Gastroesophageal sphincter (tissue), 3 donors: ENCODE measurements around the gene CTDSP1.

ENCODE experiments used
- CTCF ChIP-seq, 4 experiments: fragments of 200-600 bp in 2 of 4; fragments of 450-650 bp in 2 of 4; sonication (generic) in 1 of 4; IDR thresholded peaks; one replicate each; pipeline ENCODE4 v1.5.1; 2017 to 2019; ENCODE audit warnings: antibody characterized with exemption in 4 of 4, mild to moderate bottlenecking in 2 of 4, moderate library complexity in 2 of 4
- EP300 ChIP-seq: sonication (generic); formaldehyde crosslinking; IDR thresholded peaks from one replicate; pipeline ENCODE4 v1.6.1; 2017; ENCODE audit warnings: antibody characterized with exemption, mild to moderate bottlenecking
- POLR2A ChIP-seq, 2 donors: fragments of 450-650 bp; IDR thresholded peaks; one replicate each; pipeline ENCODE4 v1.6.1; 2017; ENCODE audit warnings: antibody characterized with exemption in 2 of 2, mild to moderate bottlenecking in 2 of 2, moderate library complexity in 1 of 2
- POLR2AphosphoS5 ChIP-seq: sonication (generic); formaldehyde crosslinking; IDR thresholded peaks from one replicate; pipeline ENCODE4 v1.6.1; 2017; ENCODE audit warnings: antibody characterized with exemption

- TF ChIP-seq POLR2AphosphoS5 (no peak), CTCF (IDR thresholded peaks at IDR 0.05) (no peak), POLR2A (IDR thresholded peaks at IDR 0.05) (no peak), EP300 (no peak)
Observed at GRCh38 chr2:218418717-218419458, 19.2 kb downstream of the CTDSP1 start, which contains the start of gene VIL1.
